HG02840 (cell line): Measurements from ENCODE around the gene TMEM106C.
"Not testable (repeated sequence)": the region's sequence is repeated elsewhere in the genome, so short reads cannot be mapped to it uniquely, and the experiment has no call there.

Experiments used
- ATAC-seq: cut with Tn5 transposase; IDR thresholded peaks from one replicate; pipeline ENCODE4 v1.9.1; 2021; ENCODE audit warnings: mild to moderate bottlenecking, moderate library complexity, moderate number of reproducible peaks; ENCODE audit not compliant: unreplicated experiment, low FRiP score

The TMEM106C gene

DNA sequence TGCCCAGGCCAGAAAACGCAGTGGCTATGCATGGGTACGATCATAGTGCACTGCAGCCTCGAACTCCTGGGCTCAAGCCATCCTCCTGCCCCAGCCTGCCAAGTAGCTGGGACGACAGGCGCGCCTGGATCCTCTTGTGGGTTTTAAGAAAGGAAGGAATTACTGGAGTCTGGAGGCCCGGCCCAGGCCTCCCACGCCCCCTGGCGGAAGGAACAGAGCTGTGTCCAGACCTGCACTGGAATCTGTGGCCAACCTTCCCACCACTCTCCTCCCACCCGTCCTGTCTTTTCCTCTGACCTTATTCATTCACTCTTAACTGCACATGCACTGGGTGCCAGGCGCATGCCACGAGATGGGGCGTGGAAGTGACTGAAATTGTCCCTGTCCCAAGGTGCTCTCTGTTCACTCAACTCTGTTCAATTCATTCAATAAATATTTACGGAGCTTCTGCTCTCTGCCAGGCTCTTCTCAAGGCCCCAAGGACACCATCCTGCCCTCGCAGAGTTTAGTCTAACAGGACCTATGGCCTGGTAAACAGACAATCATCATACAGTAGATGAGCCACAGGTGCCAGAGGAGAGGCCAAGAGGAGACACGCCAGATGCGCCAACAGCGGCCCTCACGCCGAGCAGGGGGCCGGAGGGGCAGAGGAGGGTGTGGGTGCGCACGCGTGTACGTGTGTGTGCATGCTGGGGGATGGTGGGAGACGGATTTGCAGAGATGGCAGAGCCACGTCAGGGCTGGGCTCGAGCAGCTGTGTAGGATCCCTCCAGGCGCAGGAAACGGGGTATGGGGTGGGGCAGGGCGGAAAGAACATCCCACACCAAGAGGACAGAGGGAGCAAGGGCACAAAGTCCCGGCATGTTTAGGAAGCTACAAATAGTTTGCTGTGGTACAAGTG is 13.7 kb upstream of the TMEM106C start:
- ATAC-seq: no peak

GRCh38 chr12:47950856-47951468 is 12.4 kb upstream of the TMEM106C start:
- ATAC-seq: no peak

DNA sequence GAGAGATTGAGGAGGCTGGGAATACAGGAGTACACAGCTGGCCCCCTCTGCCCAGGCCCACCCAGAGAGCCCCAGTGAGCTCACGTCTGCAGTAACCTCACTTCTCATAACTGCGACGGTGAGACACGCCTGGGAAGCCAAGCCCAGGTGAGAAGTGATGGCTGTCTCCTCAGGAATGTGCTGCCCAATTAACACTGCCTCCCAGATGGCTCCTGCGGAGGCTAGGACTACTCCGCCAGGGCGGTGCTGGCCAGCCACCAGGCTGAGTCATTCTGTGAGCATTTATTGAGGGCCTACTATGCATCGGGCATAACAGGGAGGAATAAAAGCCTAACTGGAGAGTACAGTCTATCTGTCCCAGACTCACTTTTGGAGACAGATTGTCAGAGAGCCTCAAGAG is 9.3 kb upstream of the TMEM106C start:
- no peak for ATAC-seq

GRCh38 chr12:47954467-47955045 is 8.8 kb upstream of the TMEM106C start:
- ATAC-seq: no peak

DNA sequence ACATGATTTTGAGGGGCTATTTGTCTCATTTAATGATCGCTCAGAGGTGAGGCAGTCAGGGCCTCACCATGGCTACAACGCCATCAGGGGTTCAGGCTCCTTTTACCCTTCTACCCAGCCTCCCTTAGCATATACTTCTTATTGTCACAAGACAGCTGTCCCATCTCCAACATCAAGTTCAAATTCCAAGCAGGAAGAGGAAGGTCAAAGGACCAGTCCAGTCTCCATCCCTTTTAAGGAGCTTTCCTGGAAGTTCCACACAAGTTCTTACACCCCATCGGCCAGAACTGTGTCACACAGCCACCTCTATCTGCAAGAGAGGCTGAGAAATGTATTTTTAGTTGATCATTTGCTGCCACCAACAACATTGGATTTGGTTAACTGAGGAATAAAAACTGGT is 8.3 kb upstream of the TMEM106C start:
- no peak for ATAC-seq

- ATAC-seq: not testable (repeated sequence)
Observed at GRCh38 chr12:47957671-47958070, 5.7 kb upstream of the TMEM106C start.

DNA sequence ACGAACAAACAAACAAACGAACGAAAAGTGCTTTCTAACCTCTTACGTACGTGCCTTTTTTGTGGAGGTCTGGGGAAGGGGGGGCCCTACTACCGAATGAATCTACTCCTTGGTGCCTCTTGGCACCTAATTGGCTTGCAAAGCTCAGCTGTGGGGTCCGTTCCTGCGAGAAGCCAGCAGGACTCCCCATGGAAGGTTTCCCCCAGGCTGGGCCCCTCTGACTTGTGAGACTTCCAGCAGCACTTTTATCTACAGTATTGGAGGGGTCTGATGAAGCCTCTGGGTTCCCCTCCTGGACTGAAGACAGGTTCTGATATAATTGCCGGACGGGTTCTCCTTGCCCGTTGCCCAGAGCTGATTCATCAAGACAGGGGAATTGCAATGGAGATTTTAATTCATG is 1.2 kb upstream of the TMEM106C start:
- ATAC-seq: no peak

GRCh38 chr12:47964106-47964728 is 821 bp downstream of the TMEM106C start:
- ATAC-seq: no peak

DNA sequence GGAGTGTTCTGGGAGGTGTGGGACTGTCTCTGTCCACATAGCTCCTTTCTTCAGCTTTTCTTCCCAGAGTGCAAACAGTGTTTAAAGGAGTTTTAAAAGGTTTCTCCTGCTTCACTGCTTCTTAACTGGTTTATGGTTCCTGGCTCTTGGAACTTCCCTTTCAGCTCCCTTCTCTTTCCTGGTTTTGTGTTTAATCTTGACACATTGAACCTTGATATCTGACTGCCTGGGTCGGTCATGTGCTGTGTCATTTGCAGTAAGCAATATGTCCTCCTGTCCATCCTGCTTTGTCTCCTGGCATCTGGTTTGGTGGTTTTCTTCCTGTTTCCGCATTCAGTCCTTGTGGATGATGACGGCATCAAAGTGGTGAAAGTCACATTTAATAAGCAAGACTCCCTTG is 2.2 kb downstream of the TMEM106C start:
- ATAC-seq: no peak

DNA sequence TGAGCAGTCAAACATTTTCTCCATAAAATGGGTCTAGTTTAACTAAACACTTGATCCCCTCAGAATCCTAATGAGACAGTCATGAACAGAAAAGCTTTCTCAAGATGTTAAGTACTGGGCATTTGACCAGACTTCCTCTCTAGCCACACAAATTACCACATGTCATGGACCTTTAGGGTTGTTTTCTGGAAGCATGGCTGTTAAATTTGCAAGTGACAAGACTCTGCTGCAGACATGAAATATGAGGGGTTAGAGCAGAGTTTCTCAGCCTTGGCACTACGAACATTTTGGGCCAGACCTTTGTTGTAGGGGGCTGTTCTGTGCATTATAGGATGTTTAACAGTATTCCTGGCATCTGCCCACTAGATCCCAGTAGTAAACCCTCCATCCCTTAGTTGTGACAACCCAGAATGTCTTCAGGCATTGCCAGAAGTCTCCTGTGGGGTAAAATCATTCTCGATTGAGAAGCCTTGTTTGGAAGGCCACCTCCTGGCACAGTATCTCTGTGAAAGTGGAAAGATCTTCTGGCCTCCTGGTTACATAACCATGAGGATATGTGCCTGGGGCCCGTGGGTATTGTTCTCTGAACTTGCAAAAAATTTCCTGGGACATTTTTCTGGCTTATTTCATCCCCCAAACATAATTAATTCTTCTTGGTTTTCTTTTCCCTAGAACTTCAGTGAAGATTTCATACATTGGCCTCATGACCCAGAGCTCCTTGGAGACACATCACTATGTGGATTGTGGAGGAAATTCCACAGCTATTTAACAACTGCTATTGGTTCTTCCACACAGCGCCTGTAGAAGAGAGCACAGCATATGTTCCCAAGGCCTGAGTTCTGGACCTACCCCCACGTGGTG is 4.3 kb downstream of the TMEM106C start:
- ATAC-seq: no peak

DNA sequence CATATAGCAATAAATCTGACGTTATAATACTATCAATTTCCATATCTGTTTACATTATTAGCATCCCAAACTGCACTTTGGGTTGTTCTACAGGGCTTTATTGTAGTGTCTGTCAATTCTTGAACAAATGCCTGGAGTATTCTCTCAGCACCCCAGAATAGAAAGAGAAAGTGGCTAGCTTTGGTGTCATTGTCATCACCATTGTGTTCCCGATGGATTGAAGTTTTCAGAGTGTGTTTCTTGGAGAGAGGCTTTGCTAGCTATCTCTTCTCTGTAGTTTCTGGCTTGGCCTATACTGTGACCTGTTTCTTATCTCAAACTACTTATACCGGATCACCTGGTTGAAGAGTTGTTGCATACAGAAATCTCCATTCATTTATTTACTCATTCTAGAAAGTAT is 6.4 kb downstream of the TMEM106C start:
- ATAC-seq: no peak

- no peak for ATAC-seq
Observed at GRCh38 chr12:47970843-47971242, 7.4 kb downstream of the TMEM106C start.

DNA sequence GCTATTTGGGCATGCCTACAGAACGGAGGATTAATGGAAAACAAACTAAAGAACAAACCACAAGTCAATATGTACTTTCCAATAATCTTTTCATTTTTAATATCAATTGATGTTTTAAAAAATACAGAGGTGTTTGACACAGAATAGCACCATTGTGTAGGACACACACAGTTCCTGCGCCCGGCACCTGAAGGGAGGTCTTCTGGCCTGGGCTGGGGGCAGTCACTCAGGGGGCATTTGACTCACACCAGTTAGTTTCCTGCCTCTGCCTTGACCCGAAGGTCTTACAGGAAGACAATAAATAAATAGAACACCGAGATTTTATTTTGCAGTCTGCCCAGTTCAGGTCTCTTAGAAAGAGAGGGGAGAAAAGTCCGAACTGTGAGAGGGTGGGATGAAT is 9.5 kb downstream of the TMEM106C start:
- ATAC-seq: no peak

GRCh38 chr12:47973870-47974269 is 10.5 kb downstream of the TMEM106C start:
- ATAC-seq: no peak

GRCh38 chr12:47975036-47975620 is 11.7 kb downstream of the TMEM106C start:
- ATAC-seq: no peak

- no peak for ATAC-seq
Observed at GRCh38 chr12:47975816-47976215, 12.4 kb downstream of the TMEM106C start.

DNA sequence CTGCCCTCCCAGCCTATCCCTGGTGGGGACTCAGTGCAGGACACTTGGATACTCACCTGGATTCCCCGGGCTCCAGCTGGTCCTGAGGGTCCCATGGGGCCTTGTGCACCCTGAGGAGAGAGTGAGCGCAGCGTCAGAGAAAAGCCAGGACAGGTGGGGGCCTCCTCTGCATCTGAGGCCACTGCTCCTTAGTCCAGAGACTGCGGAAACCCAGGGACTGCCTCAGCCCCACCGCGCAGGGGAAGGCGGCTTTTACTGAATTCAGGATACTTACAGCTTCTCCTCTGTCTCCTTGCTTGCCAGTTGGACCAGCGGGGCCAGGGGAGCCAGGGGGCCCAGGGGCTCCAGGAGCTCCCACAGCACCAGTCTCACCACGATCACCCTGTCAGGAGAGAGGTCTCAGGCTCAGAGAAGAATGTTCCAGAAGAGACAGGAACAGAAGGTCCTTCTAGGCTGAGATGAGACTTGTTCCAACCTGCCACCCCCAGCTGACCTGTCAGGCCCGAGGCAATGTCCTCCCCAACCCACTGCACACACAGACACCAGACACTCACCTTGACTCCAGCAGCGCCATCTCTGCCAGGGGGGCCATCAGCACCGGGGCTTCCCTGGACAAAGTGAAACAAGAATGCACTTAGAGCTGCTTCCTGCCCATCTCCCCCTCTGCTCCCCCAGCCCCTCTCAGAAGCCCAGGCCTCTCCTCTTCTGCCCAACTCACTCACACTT is 13.8 kb downstream of the TMEM106C start:
- ATAC-seq: no peak

DNA sequence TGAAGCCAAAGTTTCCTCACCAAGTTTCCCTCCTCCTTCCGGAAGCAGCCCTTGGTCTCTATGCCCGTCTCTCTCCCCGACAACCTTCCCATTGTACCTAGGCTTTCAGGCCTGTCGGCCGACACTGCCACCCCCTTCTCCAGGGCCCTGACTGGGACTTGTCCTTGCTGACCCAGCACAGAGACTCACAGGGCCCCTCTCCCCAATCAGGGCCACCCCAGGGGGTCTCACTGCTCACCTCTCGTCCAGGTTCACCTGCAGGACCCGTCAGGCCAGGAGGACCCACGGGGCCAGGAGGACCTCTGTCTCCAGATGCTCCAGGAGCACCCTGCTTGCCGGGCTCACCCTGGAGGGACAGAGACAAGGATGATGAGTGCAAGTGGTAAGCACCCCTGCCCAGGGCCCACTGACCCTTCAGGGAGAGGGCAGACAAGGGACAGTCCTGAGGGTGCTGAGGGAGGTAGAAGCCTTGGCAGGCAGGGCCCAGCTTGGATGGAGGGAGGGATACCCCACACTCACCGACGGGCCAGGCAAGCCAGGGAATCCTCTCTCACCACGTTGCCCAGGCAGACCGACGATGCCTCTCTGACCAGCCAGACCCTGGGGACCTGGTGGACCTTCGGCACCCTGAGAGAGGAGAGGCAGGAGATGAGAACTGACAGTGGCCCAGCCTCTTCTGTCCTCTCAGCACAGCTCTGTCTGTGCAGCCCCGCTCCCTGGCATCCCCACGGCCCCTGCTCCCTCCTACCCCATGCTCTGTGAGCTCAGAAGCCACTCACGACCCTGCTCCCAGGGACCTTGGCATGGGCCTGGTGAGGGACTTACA is 14.6 kb downstream of the TMEM106C start:
- no peak for ATAC-seq

DNA sequence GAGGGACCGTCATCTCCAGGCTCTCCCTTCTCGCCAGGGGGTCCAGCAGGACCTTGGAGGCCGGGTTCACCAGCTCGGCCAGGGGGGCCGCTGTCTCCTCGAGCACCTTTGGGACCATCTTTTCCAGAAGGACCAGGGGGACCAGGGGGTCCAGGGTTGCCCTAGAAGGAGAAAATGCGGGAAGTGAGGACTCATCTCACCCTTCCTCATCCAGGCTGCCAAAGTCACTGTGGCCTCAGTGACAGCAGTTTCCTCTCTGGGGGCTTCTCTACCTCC is 15.1 kb downstream of the TMEM106C start:
- no peak for ATAC-seq
